DOHH2 (cell line): Measurements from ENCODE around the gene HERC6.
"Not testable (repeated sequence)": the region's sequence is repeated elsewhere in the genome, so short reads cannot be mapped to it uniquely, and the experiment has no call there.

Experiments used
- H3F3A ChIP-seq: fragments of 200-600 bp; sonication (generic), shearing (Covaris generic); 2 replicates; pipeline ENCODE4 v1.6.0; 2016; ENCODE audit warnings: antibody characterized with exemption, mild to moderate bottlenecking; ENCODE audit not compliant: control insufficient read depth, insufficient read depth
- H3K27ac ChIP-seq: fragments of 200-600 bp; sonication (generic); 2 replicates; pipeline ENCODE4 v1.5.1; 2014; ENCODE audit warnings: low read depth, mild to moderate bottlenecking, low read length, moderate library complexity
- H3K27me3 ChIP-seq: fragments of 200-600 bp; sonication (generic); 2 replicates; pipeline ENCODE4 v1.6.1; 2014; ENCODE audit warnings: mild to moderate bottlenecking, low read length, mixed read lengths; ENCODE audit not compliant: control insufficient read depth
- H3K36me3 ChIP-seq: fragments of 200-600 bp; sonication (generic); 2 replicates; pipeline ENCODE4 v1.6.1; 2014; ENCODE audit warnings: mild to moderate bottlenecking, low read length, moderate library complexity, mixed read lengths; ENCODE audit not compliant: control insufficient read depth
- H3K4me1 ChIP-seq: fragments of 200-600 bp; sonication (generic); 2 replicates; pipeline ENCODE4 v1.6.1; 2014; ENCODE audit warnings: mild to moderate bottlenecking, low read length, mixed read lengths; ENCODE audit not compliant: control insufficient read depth
- H3K4me2 ChIP-seq: fragments of 200-600 bp; sonication (generic); 2 replicates; pipeline ENCODE4 v1.6.0; 2014; ENCODE audit warnings: mild to moderate bottlenecking, low read length, moderate library complexity
- H3K4me3 ChIP-seq: fragments of 200-600 bp; sonication (generic); 2 replicates; pipeline ENCODE4 v1.5.1; 2014; ENCODE audit warnings: mild to moderate bottlenecking, low read length, mixed read lengths
- H3K79me2 ChIP-seq: fragments of 200-600 bp; sonication (generic); 2 replicates; pipeline ENCODE4 v1.6.1; 2014; ENCODE audit warnings: mild to moderate bottlenecking, low read length, mixed read lengths; ENCODE audit not compliant: control insufficient read depth
- H3K9me2 ChIP-seq: fragments of 200-600 bp; sonication (generic); replicated peaks from 2 replicates; pipeline ENCODE4 v1.6.1; 2014; ENCODE audit warnings: mild to moderate bottlenecking, low read length, mixed read lengths; ENCODE audit not compliant: control insufficient read depth
- H3K9me3 ChIP-seq: fragments of 200-600 bp; sonication (generic); 2 replicates; pipeline ENCODE4 v1.6.1; 2014; ENCODE audit warnings: antibody characterized with exemption, low read length, mixed read lengths; ENCODE audit not compliant: control insufficient read depth, insufficient read depth
- H4K20me1 ChIP-seq: fragments of 200-600 bp; sonication (generic); 2 replicates; pipeline ENCODE4 v1.6.0; 2014; ENCODE audit warnings: low read depth, mild to moderate bottlenecking, antibody characterized with exemption, low read length, moderate library complexity; ENCODE audit not compliant: control insufficient read depth, insufficient read depth
- EZH2phosphoT487 ChIP-seq: fragments of 200-600 bp; sonication (generic); IDR thresholded peaks from 2 replicates; pipeline ENCODE4 v1.6.1; 2017; ENCODE audit warnings: borderline replicate concordance, mild to moderate bottlenecking, antibody characterized with exemption, low read length, moderate library complexity, mixed read lengths
- TF ChIP-seq, protein P1 (sequence below): fragments of 200-600 bp; sonication (generic); IDR thresholded peaks from one replicate; pipeline ENCODE4 v1.5.1; 2014; ENCODE audit warnings: antibody characterized with exemption, mild to moderate bottlenecking, low read depth, low read length; ENCODE audit not compliant: poor library complexity, severe bottlenecking

The HERC6 gene

DNA sequence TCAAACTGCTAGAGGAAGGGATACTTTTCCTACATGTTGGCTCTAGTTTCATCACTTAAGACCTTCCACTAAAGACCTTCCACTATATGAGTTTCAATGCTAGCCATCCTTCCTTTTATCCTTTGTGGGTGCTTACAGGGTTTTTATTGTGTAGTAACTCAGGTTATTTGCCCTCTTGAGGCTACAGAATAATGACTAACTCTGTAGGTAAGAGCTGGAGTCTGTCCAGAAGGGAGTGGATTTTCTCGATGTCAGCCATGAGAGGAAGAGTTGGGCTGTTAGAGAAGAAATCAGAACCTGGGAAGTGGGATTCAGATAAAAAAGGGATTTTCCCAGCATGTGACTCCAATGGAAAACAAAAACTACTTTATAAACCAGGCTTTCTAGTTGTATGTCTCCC lies 50.7 kb downstream of the HERC6 start:
- Histone ChIP-seq H3K27me3 (no peaks in the 10 kb centered on the region; the same call in 1 of the 2 replicates), H4K20me1 (no peaks in the 10 kb centered on the region), H3K79me2 (no peaks in the 10 kb centered on the region), H3K4me3 (no peak overlapping the region), H3K4me1 (no peaks in the 10 kb centered on the region), H3K36me3 (no peaks in the 10 kb centered on the region), H3F3A (no peaks in the 10 kb centered on the region), H3K4me2 (no peak overlapping the region), H3K27ac (no peak overlapping the region), H3K9me2 (no peaks in the 10 kb centered on the region), H3K9me3 (no peaks in the 10 kb centered on the region)
- TF ChIP-seq, protein P1, sequence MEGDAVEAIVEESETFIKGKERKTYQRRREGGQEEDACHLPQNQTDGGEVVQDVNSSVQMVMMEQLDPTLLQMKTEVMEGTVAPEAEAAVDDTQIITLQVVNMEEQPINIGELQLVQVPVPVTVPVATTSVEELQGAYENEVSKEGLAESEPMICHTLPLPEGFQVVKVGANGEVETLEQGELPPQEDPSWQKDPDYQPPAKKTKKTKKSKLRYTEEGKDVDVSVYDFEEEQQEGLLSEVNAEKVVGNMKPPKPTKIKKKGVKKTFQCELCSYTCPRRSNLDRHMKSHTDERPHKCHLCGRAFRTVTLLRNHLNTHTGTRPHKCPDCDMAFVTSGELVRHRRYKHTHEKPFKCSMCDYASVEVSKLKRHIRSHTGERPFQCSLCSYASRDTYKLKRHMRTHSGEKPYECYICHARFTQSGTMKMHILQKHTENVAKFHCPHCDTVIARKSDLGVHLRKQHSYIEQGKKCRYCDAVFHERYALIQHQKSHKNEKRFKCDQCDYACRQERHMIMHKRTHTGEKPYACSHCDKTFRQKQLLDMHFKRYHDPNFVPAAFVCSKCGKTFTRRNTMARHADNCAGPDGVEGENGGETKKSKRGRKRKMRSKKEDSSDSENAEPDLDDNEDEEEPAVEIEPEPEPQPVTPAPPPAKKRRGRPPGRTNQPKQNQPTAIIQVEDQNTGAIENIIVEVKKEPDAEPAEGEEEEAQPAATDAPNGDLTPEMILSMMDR: no peak
- no peak for TF ChIP-seq EZH2phosphoT487

DNA sequence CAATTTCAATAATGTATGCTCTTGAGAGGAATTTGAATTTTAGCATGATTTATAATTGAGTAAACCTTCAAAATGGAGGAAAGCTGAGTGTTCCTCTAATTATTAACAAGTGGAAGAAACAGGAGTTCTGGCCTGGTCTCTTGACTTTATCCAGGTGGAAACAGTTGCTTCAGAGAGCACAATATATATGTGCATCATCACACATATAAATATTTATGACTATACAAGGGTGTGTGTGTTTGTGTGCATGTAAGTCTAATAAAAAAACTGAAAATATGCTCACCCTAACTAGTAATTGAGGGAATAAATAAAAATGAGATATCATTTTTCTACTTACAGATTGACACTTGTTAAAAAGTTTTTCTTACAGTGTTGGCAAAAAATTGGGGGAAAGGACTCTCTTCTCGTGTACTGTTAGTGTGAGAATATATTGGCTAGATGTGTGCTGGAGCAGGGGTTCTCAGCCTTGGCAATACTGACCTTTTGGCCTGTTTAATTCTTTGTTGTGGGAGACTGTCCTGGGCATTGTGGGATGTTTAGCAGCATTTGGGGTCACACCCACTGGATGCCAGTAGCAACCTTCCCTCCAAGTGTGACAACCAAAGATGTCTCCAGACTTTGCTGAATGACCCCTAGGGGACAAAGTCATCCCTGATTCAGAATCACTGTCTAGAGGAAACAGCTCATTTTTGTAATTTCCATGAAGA lies 57.5 kb downstream of the HERC6 start:
- Histone ChIP-seq H3K4me3 (no peak overlapping the region), H3K4me1 (no peaks in the 10 kb centered on the region), H3K9me2 (no peaks in the 10 kb centered on the region), H3F3A (no peaks in the 10 kb centered on the region), H4K20me1 (no peaks in the 10 kb centered on the region), H3K4me2 (no peak overlapping the region), H3K27me3 (no peaks in the 10 kb centered on the region), H3K79me2 (no peaks in the 10 kb centered on the region), H3K27ac (no peak overlapping the region), H3K36me3 (no peaks in the 10 kb centered on the region), H3K9me3 (no peaks in the 10 kb centered on the region)
- TF ChIP-seq EZH2phosphoT487: no peak
- TF ChIP-seq, protein P1: no peak

DNA sequence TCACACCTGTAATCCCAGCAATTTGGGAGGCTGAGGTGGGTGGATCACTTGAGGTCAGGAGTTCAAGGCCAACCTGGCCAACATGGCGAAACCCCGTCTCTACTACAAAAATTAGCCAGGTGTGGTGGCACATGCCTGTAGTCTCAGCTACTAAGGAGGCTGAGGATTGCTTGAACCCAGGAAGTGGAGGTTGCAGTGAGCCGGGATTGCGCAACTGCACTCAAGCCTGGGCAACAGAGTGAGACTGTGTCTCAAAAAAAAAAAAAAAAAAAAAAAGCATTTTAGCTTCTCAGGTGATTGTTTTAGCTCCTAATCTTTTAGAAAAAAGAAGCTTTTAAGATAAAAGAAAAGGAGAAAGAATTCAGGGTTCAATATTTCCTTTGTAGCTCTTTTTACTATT lies 59.2 kb downstream of the HERC6 start:
- H3K4me2 ChIP-seq, H3K4me1 ChIP-seq: not testable (repeated sequence)

DNA sequence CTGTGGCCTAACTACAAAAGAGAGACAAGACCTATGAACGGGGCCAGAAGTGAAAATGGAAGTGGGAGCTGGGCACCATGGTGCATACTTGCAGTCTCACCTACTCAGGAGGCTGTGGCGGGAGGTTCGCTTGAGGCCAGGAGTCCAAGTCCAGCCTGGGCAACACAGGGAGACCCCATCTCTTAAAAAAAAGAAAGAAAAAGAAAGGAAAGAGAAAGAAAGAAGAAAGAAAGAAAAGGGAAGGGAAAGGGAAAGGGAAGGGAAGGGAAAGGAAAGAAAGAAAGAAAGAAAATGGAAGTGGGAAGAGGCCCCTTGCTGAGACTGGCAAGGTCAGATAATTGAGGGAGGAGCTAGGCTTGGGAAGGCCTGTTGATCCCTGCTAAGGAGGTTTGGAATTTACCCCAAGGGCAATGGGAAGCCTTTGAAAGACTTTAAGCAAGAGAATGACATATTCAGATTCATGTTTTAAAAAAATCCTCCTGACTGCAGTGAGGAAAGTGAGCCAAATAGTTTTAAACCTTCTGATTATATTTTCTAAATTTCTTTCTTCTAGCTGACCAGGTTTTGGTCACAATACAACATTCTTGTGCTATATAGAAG lies 60.6 kb downstream of the HERC6 start:
- H3K4me2 ChIP-seq: no peak overlapping the region
- no peaks in the 10 kb centered on the region for H3K27me3 ChIP-seq
- no peaks in the 10 kb centered on the region for H3K36me3 ChIP-seq
- H3K9me2 ChIP-seq: no peaks in the 10 kb centered on the region
- no peak overlapping the region for H3K27ac ChIP-seq
- H3K4me3 ChIP-seq: no peak overlapping the region
- H3K9me3 ChIP-seq: peaks cover 6% of the 10 kb centered on the region
- H3F3A ChIP-seq: no peaks in the 10 kb centered on the region
- no peaks in the 10 kb centered on the region for H4K20me1 ChIP-seq
- no peaks in the 10 kb centered on the region for H3K79me2 ChIP-seq
- no peaks in the 10 kb centered on the region for H3K4me1 ChIP-seq
- TF ChIP-seq, protein P1: no peak
- TF ChIP-seq EZH2phosphoT487: no peak

More for the DNA sequence above, 59.2 kb downstream of the HERC6 start:
- not testable (repeated sequence) for H3K4me3 ChIP-seq, H3K27ac ChIP-seq, H3K27me3 ChIP-seq, H3K36me3 ChIP-seq, H4K20me1 ChIP-seq, H3K9me3 ChIP-seq, H3K79me2 ChIP-seq, H3F3A ChIP-seq, H3K9me2 ChIP-seq
